SK-N-SH treated with all-trans-retinoic acid at 6 μM for 48 hours (cell line): Measurements from ENCODE around the gene PRXL2B.

Experiments
- ATAC-seq: fragments of 200-7000 bp; cut with Tn5 transposase; 3 replicates; pipeline ENCODE4 v1.9.1; 2020; ENCODE audit warnings: mild to moderate bottlenecking, moderate library complexity
- ARNTL ChIP-seq: fragments of 450-650 bp; formaldehyde crosslinking; IDR thresholded peaks from 2 replicates; pipeline ENCODE4 v1.5.0; 2020; ENCODE audit warnings: low read depth, mild to moderate bottlenecking, moderate library complexity, borderline replicate concordance
- BACH2 ChIP-seq: fragments of 250-450 bp; sonication (Bioruptor Pico); IDR thresholded peaks from 2 replicates; pipeline ENCODE4 v1.9.0; 2021; ENCODE audit warnings: mild to moderate bottlenecking, borderline replicate concordance
- CSDC2 ChIP-seq: fragments of 250-450 bp; sonication (Bioruptor Pico); IDR thresholded peaks from 2 replicates; pipeline ENCODE4 v1.5.0; 2020; ENCODE audit warnings: mild to moderate bottlenecking, moderate library complexity
- GLIS3 ChIP-seq: fragments of 250-450 bp; sonication (Bioruptor Pico); IDR thresholded peaks from 2 replicates; pipeline ENCODE4 v1.5.0; 2020; ENCODE audit warnings: mild to moderate bottlenecking, moderate library complexity
- ISL1 ChIP-seq: fragments of 250-450 bp; sonication (Bioruptor Pico); IDR thresholded peaks from 2 replicates; pipeline ENCODE4 v2.1.2; 2022; ENCODE audit warnings: mild to moderate bottlenecking, moderate library complexity
- RARB ChIP-seq: fragments of 250-450 bp; sonication (Bioruptor Pico); IDR thresholded peaks from 2 replicates; pipeline ENCODE4 v1.8.0; 2021; ENCODE audit warnings: mild to moderate bottlenecking, moderate library complexity
- SNAI2 ChIP-seq: fragments of 250-450 bp; sonication (Bioruptor Pico); IDR thresholded peaks from 2 replicates; pipeline ENCODE4 v1.5.0; 2020; ENCODE audit warnings: mild to moderate bottlenecking, moderate library complexity
- TCF4 ChIP-seq: fragments of 250-450 bp; sonication (Bioruptor Pico); IDR thresholded peaks from 2 replicates; pipeline ENCODE4 v1.8.0; 2021; ENCODE audit warnings: mild to moderate bottlenecking, moderate library complexity, borderline replicate concordance
- TOX ChIP-seq: fragments of 250-450 bp; sonication (Bioruptor Pico); IDR thresholded peaks from 2 replicates; pipeline ENCODE4 v1.8.0; 2021; ENCODE audit warnings: mild to moderate bottlenecking, moderate library complexity, borderline replicate concordance
- ZC3H10 ChIP-seq: fragments of 250-450 bp; sonication (Bioruptor Pico); IDR thresholded peaks from 2 replicates; pipeline ENCODE4 v1.5.1; 2021; ENCODE audit warnings: mild to moderate bottlenecking, moderate library complexity
- ZFP30 ChIP-seq: fragments of 450-650 bp; formaldehyde crosslinking; IDR thresholded peaks from 2 replicates; pipeline ENCODE4 v1.5.0; 2022; ENCODE audit warnings: mild to moderate bottlenecking, moderate library complexity
- ZNF70 ChIP-seq: fragments of 450-650 bp; formaldehyde crosslinking; IDR thresholded peaks from 2 replicates; pipeline ENCODE4 v1.5.0; 2020; ENCODE audit warnings: mild to moderate bottlenecking, moderate library complexity
- ZNF8 ChIP-seq: fragments of 450-650 bp; formaldehyde crosslinking; IDR thresholded peaks from 2 replicates; pipeline ENCODE4 v1.5.0; 2020; ENCODE audit warnings: mild to moderate bottlenecking, moderate library complexity
- TF ChIP-seq, protein P1 (sequence below): fragments of 250-450 bp; sonication (Bioruptor Pico); IDR thresholded peaks from 2 replicates; pipeline ENCODE4 v1.5.1; 2021; ENCODE audit warnings: mild to moderate bottlenecking, moderate library complexity
- TF ChIP-seq, protein P2 (sequence below): fragments of 250-450 bp; sonication (Bioruptor Pico); IDR thresholded peaks from 2 replicates; pipeline ENCODE4 v1.8.0; 2021; ENCODE audit warnings: low read depth, mild to moderate bottlenecking, moderate library complexity, borderline replicate concordance
- TF ChIP-seq, protein P3 (sequence below): fragments of 250-450 bp; sonication (Bioruptor Pico); IDR thresholded peaks from 2 replicates; pipeline ENCODE4 v1.8.0; 2020; ENCODE audit warnings: mild to moderate bottlenecking, moderate library complexity, borderline replicate concordance
- TF ChIP-seq, protein P4 (sequence below): fragments of 250-450 bp; sonication (Bioruptor Pico); IDR thresholded peaks from 2 replicates; pipeline ENCODE4 v1.5.1; 2020; ENCODE audit warnings: low read depth, mild to moderate bottlenecking, moderate library complexity

The PRXL2B gene

DNA sequence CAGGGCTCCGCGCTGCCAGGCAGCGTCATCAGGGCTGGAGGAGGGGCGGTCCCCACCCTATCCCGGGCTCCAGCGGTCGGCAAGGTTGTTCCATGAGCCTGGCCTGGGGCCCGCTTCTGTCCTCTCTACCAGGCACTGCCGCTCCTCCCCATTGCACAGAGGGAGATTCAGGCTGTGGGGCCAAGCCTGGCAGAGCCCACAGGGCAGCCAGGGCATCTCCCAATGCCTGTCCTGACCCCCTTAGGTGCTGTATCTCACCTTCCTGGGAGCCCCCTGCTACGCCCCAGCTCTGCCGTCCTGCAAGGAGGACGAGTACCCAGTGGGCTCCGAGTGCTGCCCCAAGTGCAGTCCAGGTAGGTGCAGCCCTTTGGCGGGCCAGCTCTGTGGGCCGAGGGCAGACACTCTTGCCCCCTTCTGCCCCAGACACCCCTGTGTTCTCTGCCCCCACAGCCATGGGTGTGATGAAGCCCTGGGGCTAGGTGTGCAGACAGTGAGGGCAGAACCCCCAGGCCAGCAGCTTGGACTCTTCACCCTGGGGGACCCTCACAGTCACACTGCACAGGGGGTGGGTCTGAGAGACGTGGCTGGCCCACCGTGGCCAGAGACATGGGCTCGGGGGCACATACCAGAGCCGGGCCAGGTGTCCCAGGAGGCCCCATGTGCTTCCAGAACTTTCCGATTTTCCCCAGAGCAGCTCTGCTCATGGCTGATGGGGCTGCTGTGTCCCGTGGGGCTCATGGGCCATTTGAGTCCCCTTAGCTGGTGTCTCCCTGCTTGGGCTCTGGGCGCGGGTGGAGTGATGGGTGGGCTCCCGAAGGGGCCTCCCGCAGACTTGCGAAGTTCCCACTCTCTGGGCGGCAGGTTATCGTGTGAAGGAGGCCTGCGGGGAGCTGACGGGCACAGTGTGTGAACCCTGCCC, 28.8 kb upstream of the PRXL2B start:
- ATAC-seq = no peak
- TF ChIP-seq ZNF70 (CRISPR knock-in tag) = no peak

DNA sequence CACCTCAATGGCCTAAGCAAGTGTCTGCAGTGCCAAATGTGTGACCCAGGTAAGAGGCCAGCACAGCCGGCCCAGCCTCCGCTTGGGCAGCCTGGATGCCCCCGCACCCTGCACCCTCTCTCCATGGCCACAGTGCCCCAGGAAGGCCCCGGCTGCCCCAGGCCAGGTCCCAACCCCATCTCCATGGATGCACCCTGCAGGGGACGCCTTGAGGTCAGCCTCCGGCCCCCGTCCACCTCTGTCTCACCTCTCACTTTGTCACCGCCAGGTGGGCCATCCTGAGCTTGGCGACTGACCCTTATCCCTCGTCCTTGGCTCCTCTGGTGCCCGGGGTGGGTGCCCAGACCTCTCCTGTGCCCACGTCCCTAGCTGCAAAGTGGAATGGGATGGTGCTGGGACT, 28.2 kb upstream of the PRXL2B start:
- ATAC-seq = no peak
- no peak for TF ChIP-seq RARB
- no peak for TF ChIP-seq ARNTL
- TF ChIP-seq GLIS3 (CRISPR knock-in tag) = no peak
- TF ChIP-seq ZNF8 = no peak
- TF ChIP-seq TCF4 (CRISPR knock-in tag) = no peak
- no peak for TF ChIP-seq ISL1 (CRISPR knock-in tag)
- no peak for TF ChIP-seq CSDC2 (CRISPR knock-in tag)
- TF ChIP-seq, protein P1, sequence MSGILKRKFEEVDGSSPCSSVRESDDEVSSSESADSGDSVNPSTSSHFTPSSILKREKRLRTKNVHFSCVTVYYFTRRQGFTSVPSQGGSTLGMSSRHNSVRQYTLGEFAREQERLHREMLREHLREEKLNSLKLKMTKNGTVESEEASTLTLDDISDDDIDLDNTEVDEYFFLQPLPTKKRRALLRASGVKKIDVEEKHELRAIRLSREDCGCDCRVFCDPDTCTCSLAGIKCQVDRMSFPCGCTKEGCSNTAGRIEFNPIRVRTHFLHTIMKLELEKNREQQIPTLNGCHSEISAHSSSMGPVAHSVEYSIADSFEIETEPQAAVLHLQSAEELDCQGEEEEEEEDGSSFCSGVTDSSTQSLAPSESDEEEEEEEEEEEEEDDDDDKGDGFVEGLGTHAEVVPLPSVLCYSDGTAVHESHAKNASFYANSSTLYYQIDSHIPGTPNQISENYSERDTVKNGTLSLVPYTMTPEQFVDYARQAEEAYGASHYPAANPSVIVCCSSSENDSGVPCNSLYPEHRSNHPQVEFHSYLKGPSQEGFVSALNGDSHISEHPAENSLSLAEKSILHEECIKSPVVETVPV = no peak
- no peak for TF ChIP-seq SNAI2 (CRISPR knock-in tag)

DNA sequence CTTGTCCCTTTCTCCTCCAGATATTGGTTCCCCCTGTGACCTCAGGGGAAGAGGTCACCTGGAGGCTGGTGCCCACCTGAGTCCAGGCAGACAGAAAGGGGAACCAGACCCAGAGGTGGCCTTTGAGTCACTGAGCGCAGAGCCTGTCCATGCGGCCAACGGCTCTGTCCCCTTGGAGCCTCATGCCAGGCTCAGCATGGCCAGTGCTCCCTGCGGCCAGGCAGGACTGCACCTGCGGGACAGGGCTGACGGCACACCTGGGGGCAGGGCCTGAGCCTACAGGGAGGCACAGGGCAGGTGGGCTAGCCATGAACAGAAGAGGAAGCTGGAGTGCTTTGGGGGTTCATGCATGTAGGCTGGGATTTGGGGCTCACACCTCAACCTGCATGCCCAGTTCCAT, 27.7 kb upstream of the PRXL2B start:
- no peak for TF ChIP-seq TOX (CRISPR knock-in tag)
- TF ChIP-seq ZC3H10 = no peak
- no peak for ATAC-seq

DNA sequence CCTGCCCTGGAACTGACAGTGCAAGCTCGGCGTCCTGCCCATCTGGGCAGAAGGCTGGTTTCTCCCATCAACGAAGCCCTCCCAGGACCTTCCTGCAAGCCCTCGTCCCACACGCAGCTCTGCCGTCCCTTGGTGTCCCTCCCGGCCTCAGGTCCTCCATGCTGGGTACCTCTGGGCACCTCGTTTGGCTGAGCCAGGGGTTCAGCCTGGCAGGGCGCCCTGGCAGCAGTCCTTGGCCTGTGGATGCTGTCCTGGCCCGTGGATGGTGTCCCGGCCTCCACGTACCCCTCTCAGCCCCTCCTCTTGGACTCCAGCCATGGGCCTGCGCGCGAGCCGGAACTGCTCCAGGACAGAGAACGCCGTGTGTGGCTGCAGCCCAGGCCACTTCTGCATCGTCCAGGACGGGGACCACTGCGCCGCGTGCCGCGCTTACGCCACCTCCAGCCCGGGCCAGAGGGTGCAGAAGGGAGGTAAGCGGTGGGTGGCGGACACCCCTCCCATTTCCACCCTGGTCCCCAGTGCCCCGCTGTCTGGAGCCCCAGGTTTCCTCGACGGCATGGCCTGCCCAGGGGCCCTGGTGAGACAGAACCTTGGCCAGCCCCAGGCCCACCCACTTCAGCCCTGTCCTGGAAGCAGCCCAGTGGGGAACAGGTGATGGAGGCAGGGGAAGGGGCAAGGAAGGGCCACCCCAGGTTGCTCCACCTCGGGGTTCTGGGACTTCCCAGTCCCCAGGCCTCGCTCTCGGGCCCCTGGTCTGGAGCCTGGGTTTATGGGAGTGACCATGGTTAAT, 26.9 kb upstream of the PRXL2B start:
- no peak for ATAC-seq

DNA sequence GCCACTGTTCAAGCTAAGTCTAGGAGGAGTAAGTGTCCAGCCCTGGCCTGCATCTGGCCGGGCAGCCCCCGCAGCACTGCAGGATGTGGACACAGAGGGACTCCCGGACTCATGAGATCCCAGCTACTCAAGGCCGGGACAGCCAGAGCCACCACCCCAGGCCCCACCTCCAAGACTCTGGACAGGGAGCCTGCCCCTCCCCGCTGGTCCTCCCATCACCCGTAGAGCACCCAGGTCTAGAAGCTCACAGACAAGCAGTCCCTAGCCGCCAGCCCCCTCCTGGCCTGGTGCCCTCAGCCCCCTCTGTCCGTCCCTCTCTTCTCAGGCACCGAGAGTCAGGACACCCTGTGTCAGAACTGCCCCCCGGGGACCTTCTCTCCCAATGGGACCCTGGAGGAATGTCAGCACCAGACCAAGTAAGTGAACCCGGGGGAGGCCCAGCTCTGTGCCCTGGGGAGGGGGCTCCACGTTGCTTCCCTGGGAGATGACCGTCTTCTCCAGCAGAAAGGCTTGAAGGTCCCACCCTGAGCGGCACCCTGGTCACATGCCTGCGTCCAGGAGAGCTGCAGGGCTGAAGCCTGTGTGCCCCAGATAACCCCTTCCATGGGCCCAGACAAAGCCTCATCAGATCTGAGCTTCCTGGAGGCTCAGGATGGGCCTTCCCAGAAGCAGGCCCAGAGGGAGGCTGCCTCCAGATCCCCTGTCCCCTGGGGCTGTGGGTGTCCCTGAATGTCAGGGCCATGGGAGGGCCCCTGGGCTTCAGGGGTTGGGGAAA, 26.1 kb upstream of the PRXL2B start:
- TF ChIP-seq, protein P2, sequence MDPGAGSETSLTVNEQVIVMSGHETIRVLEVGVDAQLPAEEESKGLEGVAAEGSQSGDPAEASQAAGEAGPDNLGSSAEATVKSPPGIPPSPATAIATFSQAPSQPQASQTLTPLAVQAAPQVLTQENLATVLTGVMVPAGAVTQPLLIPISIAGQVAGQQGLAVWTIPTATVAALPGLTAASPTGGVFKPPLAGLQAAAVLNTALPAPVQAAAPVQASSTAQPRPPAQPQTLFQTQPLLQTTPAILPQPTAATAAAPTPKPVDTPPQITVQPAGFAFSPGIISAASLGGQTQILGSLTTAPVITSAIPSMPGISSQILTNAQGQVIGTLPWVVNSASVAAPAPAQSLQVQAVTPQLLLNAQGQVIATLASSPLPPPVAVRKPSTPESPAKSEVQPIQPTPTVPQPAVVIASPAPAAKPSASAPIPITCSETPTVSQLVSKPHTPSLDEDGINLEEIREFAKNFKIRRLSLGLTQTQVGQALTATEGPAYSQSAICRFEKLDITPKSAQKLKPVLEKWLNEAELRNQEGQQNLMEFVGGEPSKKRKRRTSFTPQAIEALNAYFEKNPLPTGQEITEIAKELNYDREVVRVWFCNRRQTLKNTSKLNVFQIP (CRISPR knock-in tag) = no peak
- TF ChIP-seq BACH2 (CRISPR knock-in tag) (no peak), ZFP30 (CRISPR knock-in tag) (no peak), TCF4 (CRISPR knock-in tag) (no peak), RARB (no peak), GLIS3 (CRISPR knock-in tag) (no peak), ZNF70 (CRISPR knock-in tag) (no peak), TOX (CRISPR knock-in tag) (no peak)
- TF ChIP-seq, protein P3, sequence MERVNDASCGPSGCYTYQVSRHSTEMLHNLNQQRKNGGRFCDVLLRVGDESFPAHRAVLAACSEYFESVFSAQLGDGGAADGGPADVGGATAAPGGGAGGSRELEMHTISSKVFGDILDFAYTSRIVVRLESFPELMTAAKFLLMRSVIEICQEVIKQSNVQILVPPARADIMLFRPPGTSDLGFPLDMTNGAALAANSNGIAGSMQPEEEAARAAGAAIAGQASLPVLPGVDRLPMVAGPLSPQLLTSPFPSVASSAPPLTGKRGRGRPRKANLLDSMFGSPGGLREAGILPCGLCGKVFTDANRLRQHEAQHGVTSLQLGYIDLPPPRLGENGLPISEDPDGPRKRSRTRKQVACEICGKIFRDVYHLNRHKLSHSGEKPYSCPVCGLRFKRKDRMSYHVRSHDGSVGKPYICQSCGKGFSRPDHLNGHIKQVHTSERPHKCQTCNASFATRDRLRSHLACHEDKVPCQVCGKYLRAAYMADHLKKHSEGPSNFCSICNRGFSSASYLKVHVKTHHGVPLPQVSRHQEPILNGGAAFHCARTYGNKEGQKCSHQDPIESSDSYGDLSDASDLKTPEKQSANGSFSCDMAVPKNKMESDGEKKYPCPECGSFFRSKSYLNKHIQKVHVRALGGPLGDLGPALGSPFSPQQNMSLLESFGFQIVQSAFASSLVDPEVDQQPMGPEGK (CRISPR knock-in tag) = no peak
- TF ChIP-seq, protein P4, sequence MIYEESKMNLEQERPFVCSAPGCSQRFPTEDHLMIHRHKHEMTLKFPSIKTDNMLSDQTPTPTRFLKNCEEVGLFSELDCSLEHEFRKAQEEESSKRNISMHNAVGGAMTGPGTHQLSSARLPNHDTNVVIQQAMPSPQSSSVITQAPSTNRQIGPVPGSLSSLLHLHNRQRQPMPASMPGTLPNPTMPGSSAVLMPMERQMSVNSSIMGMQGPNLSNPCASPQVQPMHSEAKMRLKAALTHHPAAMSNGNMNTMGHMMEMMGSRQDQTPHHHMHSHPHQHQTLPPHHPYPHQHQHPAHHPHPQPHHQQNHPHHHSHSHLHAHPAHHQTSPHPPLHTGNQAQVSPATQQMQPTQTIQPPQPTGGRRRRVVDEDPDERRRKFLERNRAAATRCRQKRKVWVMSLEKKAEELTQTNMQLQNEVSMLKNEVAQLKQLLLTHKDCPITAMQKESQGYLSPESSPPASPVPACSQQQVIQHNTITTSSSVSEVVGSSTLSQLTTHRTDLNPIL = no peak
- ATAC-seq = no peak

More for the DNA sequence above, 26.9 kb upstream of the PRXL2B start:
- TF ChIP-seq, protein P4 = no peak
- TF ChIP-seq ARNTL = no peak
- TF ChIP-seq BACH2 (CRISPR knock-in tag) = no peak
- no peak for TF ChIP-seq ZC3H10
- no peak for TF ChIP-seq ZFP30 (CRISPR knock-in tag)
- no peak for TF ChIP-seq SNAI2 (CRISPR knock-in tag)
- no peak for TF ChIP-seq RARB
